Hepatocyte (in vitro differentiated cells): Measurements from ENCODE around the gene ARHGEF18.

Source experiments
- EZH2 ChIP-seq: fragments of 200-600 bp; sonication (generic); IDR thresholded peaks from 2 replicates; pipeline ENCODE4 v1.6.1; 2016; ENCODE audit warnings: antibody characterized with exemption, mild to moderate bottlenecking, borderline replicate concordance
- EZH2phosphoT487 ChIP-seq: fragments of 200-600 bp; sonication (generic); IDR thresholded peaks from one replicate; pipeline ENCODE4 v1.6.1; 2018; ENCODE audit warnings: antibody characterized with exemption, mild to moderate bottlenecking, low read depth, moderate library complexity; ENCODE audit not compliant: unreplicated experiment, severe bottlenecking
- TF ChIP-seq, protein P1 (sequence below): fragments of 200-600 bp; sonication (generic); IDR thresholded peaks from 2 replicates; pipeline ENCODE4 v1.5.1; 2016; ENCODE audit warnings: antibody characterized with exemption, mild to moderate bottlenecking; ENCODE audit not compliant: poor library complexity

DNA sequence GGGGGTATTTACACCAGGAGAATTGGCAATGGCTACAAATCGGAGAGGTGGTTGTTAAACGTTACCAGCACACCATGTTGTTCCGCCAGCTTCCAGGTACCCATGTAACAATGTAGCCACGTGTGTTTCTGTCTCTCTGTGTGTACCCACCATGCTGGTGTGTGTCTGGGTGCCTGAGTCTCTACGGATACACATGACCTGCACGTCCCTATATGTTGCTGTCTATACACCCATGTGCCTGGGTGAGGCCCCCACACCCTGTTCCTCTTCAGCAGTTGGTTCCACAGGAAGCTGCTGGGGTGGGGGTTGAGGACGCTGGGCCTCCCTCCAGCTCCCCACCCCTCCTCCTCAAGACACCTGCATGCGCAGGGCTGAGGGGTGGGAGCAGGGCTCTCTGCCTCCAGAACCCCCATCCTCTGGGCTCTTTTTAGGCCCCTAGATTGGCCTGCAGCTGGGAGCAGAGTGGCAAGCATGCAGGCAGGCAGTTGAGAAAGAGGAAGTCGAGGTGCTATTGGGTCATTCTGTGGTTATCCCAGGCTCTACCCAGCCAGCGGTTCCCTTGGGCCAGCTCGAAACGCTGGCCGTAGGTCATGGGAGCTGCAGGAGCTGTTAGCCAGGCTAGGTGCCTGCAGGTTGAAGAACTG lies at the start of gene ARHGEF18:
- TF ChIP-seq, protein P1, sequence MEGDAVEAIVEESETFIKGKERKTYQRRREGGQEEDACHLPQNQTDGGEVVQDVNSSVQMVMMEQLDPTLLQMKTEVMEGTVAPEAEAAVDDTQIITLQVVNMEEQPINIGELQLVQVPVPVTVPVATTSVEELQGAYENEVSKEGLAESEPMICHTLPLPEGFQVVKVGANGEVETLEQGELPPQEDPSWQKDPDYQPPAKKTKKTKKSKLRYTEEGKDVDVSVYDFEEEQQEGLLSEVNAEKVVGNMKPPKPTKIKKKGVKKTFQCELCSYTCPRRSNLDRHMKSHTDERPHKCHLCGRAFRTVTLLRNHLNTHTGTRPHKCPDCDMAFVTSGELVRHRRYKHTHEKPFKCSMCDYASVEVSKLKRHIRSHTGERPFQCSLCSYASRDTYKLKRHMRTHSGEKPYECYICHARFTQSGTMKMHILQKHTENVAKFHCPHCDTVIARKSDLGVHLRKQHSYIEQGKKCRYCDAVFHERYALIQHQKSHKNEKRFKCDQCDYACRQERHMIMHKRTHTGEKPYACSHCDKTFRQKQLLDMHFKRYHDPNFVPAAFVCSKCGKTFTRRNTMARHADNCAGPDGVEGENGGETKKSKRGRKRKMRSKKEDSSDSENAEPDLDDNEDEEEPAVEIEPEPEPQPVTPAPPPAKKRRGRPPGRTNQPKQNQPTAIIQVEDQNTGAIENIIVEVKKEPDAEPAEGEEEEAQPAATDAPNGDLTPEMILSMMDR, result no peak
- TF ChIP-seq EZH2phosphoT487 (no peak), EZH2 (no peak)
